Measurements from ENCODE around the gene TTC17.

DNA sequence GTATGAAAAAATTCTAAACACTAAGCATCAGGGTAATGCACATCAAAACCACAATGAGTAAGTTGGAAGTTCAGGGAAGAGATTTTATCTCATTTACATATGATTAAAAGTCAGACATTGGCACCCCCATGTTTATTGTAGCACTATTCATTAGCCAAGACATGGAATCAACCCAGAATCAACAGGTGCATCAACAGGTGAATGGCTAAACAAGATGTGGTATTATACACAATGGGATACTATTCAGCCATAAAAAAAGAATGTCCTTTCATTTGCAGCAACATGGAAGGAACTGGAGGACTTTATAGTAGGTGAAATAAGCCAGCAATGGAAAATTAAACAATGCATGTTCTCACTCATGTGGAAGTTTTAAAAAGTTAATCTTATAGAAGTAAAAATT is 17.6 kb upstream of the TTC17 start:
- TF ChIP-seq, protein P1, sequence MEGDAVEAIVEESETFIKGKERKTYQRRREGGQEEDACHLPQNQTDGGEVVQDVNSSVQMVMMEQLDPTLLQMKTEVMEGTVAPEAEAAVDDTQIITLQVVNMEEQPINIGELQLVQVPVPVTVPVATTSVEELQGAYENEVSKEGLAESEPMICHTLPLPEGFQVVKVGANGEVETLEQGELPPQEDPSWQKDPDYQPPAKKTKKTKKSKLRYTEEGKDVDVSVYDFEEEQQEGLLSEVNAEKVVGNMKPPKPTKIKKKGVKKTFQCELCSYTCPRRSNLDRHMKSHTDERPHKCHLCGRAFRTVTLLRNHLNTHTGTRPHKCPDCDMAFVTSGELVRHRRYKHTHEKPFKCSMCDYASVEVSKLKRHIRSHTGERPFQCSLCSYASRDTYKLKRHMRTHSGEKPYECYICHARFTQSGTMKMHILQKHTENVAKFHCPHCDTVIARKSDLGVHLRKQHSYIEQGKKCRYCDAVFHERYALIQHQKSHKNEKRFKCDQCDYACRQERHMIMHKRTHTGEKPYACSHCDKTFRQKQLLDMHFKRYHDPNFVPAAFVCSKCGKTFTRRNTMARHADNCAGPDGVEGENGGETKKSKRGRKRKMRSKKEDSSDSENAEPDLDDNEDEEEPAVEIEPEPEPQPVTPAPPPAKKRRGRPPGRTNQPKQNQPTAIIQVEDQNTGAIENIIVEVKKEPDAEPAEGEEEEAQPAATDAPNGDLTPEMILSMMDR (IDR thresholded peaks at IDR 0.05; ENCODE audit: low read depth, low read length, missing input control), result no peak
- no peak for TF ChIP-seq HNF4G (IDR thresholded peaks at IDR 0.05)
- TF ChIP-seq, protein P2, sequence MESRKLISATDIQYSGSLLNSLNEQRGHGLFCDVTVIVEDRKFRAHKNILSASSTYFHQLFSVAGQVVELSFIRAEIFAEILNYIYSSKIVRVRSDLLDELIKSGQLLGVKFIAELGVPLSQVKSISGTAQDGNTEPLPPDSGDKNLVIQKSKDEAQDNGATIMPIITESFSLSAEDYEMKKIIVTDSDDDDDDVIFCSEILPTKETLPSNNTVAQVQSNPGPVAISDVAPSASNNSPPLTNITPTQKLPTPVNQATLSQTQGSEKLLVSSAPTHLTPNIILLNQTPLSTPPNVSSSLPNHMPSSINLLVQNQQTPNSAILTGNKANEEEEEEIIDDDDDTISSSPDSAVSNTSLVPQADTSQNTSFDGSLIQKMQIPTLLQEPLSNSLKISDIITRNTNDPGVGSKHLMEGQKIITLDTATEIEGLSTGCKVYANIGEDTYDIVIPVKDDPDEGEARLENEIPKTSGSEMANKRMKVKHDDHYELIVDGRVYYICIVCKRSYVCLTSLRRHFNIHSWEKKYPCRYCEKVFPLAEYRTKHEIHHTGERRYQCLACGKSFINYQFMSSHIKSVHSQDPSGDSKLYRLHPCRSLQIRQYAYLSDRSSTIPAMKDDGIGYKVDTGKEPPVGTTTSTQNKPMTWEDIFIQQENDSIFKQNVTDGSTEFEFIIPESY (IDR thresholded peaks at IDR 0.05), result no peak
- TF ChIP-seq SP1 (IDR thresholded peaks at IDR 0.05), result no peak
- no peak for TF ChIP-seq YY1 (IDR thresholded peaks at IDR 0.05)
- TF ChIP-seq JUND (IDR thresholded peaks at IDR 0.05), result no peak

Measured in liver (tissue), 3 donors.